IMR-90 (cell line): ENCODE measurements around the gene COPZ1.

Experiments used
- BHLHE40 ChIP-seq: fragments of 150-350 bp; IDR thresholded peaks from 2 replicates; pipeline ENCODE4 v1.6.1; 2016; ENCODE audit warnings: mild to moderate bottlenecking, low read depth, low read length
- CEBPB ChIP-seq: IDR thresholded peaks from 2 replicates; pipeline ENCODE4 v1.6.1; 2012; ENCODE audit warnings: low read depth, low read length, improper control_type of control experiment
- CHD1 ChIP-seq: IDR thresholded peaks from 2 replicates; pipeline ENCODE4 v1.6.1; 2012; ENCODE audit warnings: low read depth, low read length, improper control_type of control experiment
- CTCF ChIP-seq: conservative IDR thresholded peaks from 2 replicates; pipeline ENCODE4 v1.5.1; 2012; ENCODE audit warnings: mild to moderate bottlenecking, low read depth, low read length, improper control_type of control experiment
- ELK1 ChIP-seq: fragments of 150-350 bp; IDR thresholded peaks from 2 replicates; pipeline ENCODE4 v1.6.1; 2016; ENCODE audit warnings: low read depth, mild to moderate bottlenecking, low read length, moderate library complexity, borderline replicate concordance
- FOS ChIP-seq: fragments of 150-350 bp; IDR thresholded peaks from 2 replicates; pipeline ENCODE4 v1.6.1; 2016; ENCODE audit warnings: low read depth, low read length
- MXI1 ChIP-seq: IDR thresholded peaks from 2 replicates; pipeline ENCODE4 v1.6.1; 2012; ENCODE audit warnings: low read depth, mild to moderate bottlenecking, low read length, moderate library complexity, borderline replicate concordance
- NFE2L2 ChIP-seq: fragments of 150-350 bp; IDR thresholded peaks from 2 replicates; pipeline ENCODE4 v1.6.1; 2016; ENCODE audit warnings: low read depth, mild to moderate bottlenecking, low read length
- POLR2A ChIP-seq: IDR thresholded peaks from 2 replicates; pipeline ENCODE4 v1.6.1; 2012; ENCODE audit warnings: mild to moderate bottlenecking, low read depth, low read length
- RAD21 ChIP-seq: IDR thresholded peaks from 2 replicates; pipeline ENCODE4 v1.6.1; 2012; ENCODE audit warnings: low read length, improper control_type of control experiment
- RCOR1 ChIP-seq: IDR thresholded peaks from 2 replicates; pipeline ENCODE4 v1.6.1; 2012; ENCODE audit warnings: mild to moderate bottlenecking, low read length, improper control_type of control experiment; ENCODE audit not compliant: insufficient replicate concordance
- RFX5 ChIP-seq: IDR thresholded peaks from 2 replicates; pipeline ENCODE4 v1.8.0; 2012; ENCODE audit warnings: low read depth, mild to moderate bottlenecking, low read length, moderate library complexity
- USF2 ChIP-seq: fragments of 150-350 bp; IDR thresholded peaks from 2 replicates; pipeline ENCODE4 v1.6.1; 2017; ENCODE audit warnings: mild to moderate bottlenecking, antibody characterized with exemption, low read length, low read depth

- TF ChIP-seq FOS (no peak), CEBPB (no peak), CTCF (no peak), RCOR1 (no peak), RFX5 (no peak), RAD21 (no peak), POLR2A (no peak), USF2 (no peak), NFE2L2 (no peak), BHLHE40 (no peak), CHD1 (no peak), ELK1 (no peak), MXI1 (no peak)
Observed at GRCh38 chr12:54333420-54334034, 8.6 kb downstream of the COPZ1 start.
